Measurements from ENCODE around the gene KCNQ4.

Gene KCNQ4

DNA sequence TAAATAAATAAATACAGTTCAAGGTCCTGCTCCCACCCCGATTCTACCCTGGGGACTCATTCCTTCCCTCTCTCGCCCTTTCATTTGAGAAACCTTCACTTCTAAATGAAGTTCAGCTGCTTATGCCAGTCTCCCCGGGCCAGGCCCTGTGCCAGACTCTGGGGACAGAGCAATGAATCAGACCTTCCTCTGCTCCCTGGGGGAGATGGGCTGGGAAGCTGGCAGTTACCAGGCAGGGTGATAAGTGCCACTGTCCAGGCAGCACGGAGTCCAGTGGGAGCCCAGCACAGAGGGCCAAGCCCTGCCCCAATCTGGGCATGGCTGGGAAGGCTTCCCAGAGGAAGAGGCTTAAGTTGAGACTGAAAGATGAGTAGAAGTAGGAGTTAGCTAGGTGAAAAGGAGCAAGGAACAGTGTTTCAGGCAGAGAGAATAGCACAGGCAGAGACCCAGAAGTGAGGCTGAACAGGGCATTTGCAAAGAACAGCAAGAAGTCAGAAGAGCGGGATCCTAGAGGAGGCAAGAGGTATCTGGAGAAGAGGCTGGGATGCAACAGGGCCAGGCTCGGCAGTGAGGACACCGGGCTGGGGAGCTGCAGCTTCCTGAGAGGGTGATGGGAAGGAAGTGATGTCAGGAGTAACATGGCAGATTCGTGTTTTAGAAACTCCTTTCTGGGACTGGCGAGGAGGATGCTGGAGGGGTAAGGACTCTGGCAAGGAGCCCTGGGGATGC is 13.5 kb downstream of the KCNQ4 start:
- DNase-seq = peak in 2 of 6 experiments; percentile 13 to 28

DNA sequence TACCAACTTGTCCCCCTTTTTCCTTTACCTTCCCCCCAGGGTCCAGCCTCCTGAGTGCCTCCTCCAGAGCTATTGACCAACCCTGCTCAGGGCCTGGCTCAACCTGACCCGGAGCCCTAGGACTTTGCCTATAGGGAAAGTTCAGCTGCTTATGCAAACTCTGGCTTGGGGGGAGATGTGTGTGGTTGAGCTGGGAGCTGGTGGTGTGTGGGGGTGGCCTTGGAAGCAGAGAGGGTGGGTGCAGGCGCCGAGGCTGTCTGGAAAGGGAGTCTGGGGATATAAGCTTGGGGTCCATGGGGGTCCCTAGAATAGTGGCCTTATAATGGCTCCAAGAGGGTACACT is 14.1 kb downstream of the KCNQ4 start:
- DNase-seq = no peak

DNA sequence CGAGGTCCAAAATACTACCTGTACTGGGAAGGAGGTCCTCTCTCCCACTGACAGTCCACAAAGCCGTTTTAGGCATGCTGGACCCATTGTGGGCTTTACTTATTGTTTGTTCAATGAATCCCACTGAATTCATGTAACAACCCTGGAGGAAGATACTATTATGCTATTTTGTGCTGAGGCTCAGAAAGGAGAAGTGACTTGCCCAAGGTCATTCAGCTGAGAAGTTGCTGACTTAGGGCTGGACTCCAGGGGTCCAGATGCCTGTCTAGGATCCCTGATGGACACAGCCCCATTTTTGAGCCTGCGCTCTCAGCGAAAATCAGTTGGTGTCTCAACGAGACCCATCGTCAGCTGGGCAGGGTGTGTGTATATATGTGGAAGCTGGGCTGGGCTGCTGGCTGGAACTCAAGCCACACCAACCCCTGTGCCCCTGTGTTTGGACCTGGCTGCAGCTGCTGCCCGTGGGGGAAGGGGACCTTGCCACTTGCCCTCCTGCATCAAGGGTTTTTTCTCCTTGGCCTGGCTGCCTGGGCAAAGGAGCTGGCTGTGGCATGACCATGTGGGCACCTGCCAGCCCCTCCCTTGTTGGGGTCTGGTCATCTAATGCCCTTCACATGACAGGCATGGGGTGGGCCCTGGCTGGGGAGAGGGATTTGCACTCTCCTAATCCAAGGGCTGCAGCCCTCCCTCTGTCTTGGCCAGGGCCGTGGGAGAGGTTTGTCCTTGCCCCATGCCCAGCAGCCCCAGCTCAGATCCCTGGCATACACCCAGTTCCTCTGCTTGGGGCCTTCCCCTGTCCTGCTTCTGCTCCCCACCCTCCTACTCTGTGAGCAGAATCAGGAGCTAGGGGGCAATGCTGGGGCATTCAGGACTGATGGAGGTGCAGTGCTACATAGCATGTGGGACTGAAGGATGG is 15.0 kb downstream of the KCNQ4 start:
- DNase-seq = no peak

DNA sequence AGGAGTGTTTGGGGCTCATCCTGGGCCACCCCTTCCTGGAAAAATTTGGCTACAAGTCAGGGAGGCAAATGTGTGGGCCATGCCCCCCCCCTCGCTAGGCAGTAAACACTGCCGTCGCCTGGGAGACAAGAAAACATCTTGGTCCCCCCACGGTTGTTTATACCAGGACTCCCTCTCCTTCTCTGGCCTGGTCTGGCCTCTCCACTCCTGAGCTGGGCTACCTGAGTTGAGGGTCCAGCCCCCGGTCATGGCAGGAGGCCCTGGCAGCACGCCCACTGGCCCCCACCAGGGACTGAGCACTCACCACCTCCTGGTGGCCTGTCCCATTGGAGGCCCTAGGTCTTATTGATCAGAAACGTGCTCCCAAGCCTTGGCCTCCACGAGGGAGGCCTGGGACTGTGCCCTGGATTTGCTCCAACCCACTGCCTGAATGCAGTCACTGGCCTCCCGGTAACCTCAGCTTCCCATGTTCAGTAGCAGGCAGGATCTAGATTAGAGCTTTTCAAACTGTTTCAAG is 15.8 kb downstream of the KCNQ4 start:
- no peak for DNase-seq

DNA sequence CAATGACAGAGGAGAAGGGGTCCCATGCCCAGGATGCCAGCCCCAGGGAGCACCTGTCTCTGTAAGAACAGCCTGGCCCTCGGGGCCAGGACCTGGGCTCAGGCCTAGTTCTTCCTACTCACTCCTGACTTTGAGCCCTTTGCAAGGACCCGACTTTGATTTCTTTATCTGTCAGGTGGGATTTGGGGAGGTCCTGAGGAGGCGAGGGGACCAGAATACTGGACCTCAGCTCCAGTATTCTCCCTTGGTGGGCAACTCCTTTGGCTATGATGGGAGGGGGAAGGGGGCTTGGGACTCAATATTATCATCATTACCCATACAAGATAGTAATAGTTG is 18.1 kb downstream of the KCNQ4 start:
- no peak for DNase-seq

DNA sequence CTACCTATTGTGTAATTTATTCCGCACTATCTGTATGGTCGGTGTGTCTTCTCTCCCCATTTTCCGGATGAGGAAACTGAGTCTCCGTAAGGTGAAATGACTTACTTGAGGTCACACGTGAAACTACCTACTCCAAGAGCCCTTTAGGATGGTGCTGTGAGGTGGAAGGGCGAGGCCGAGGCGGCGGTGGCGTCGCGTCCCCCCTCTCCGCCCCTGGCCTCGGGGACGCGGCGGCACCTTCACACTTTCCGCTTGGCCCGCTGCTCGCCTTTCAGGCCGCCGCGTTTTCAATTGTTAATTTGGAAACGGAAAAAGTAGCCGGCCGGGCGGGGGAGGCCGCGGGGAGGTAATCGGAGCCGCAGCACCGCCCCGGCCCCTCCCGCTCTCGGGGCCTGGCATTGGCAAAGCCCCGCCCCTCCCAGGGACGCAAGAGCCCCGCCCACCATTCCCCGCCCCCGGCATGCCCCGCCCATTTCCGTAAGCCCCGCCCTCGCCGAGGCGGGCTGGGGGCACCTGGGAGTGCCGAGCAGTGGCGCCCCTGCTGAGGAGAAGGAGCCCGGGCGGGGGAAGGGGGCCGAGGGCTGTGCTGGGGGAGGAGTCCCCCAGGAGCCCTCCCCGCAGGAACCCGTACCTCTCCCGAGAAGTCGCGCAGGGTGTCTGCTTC is 18.6 kb downstream of the KCNQ4 start:
- DNase-seq = peak; percentile 75 to 89 (median 86)

DNA sequence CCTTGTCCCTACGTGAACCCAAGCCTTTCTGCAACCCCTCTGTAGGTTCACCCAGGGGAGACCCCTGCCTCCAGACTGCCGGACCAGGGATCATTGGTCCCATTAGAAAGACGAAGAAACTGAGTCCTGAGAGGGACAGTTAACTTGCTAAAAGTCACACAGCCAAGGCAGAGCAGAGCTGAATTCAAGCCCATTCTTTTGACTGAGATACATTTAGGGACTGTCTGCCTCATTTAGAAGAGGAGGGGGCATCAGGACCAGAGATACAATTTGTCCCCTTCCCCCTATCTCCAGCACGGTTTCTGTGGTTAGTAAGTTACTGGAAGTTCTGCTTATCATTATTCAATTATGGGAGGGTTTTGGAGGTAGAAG is 19.1 kb downstream of the KCNQ4 start:
- no peak for DNase-seq

DNA sequence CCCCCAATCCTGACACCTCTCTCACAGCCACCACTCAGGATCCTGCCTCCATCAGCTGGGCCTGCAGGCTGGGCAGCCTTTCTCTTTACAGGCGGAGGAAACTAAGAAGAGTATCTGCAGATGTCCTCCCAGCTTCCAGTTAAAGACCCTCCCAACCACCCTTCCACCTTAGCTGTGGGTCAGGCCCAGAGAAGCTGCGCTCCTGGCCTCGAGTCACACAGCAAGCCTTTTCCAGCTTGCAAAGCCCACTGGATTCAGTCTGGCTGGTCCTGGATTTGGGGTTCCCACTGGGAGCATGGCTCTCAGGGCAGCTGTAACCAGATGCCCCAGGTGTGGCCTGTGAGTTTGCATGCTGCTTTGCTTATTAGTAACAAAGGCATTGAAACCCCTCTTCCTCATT is 19.9 kb downstream of the KCNQ4 start:
- no peak for DNase-seq

DNA sequence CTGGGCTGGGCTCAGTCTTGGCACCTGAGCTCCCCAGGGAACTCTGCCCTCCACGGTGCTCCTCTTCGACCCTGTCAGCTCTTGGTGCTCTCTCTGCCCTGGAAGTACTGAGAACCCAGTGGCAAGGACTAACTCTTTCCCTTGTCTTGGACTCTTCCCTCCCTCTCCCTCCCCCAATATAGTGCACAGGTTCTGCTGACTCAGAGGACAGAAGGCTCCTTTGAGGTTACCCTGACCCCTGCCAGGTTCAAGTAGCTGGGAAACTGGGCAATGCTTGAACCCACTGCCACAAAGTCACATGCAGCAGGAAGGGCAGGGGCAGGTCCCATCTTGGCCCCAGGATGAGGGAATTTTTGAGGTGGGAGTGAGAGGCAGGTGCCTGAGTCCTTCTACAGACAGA is 20.3 kb downstream of the KCNQ4 start:
- no peak for DNase-seq

DNA sequence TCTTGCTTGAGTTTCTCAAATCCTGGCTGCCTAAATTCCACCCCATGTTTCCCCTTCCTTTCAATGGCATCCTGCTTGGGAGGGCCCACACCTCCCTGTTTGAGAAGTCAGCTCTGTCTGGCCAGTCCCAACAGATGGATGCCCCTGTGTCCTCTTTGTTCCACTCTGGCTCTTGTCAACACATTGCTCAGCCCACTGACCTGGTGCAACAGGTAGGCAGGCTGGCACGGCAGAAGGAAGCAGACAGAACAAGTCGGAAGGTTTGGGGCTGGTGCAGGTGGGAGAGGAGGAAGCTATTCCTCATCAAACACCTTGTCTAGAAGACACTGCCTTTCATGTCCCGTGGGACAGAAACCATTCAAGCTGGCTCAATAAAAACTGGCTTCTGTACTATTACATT is 22.7 kb downstream of the KCNQ4 start:
- no peak for DNase-seq

DNA sequence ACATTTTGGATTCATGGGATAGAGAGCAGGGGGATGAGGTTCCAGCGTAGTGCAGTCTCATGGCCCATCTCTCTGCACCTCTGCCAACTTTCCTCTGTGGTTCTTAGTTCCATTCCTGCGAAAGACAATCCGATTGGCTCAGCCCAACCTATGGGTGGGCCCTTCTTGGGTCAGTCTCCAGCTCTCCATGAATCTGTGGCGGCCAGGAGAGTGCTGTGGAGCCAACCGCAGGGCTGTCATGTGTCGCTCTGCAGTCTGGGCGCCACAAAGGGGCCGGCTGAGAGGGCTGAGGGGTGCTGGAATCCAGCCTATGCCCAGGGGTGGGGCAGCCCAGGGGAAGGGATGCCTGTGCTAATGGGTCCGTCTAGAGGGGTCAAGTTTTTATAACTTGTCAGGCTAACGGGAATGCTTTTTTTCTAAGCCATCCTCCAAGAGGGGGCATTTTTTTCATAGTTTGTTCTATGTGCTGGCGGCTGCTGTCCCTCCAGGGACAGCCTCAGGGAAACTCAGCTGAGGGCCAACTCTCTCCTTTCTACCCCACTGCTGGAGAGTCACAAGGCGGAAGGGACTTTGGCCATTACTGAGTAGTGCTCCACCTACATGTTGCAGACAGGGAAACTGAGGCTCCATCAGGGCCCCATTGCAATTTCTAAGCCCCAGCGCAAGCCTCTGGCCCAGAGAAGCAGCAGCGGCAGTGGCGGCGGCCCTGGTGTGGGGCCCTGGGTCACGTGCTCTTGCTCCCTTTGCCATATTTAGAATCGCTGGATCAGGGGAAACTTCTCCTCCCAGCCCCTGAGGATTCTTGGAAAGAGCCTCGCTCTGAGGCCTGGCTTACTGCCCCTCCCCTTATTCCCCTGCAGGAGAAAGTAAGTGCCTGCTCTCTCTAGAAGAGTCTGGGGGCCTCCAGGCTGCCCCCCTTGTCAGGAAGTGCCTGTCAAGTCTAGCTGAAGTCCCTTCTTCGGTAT is 23.4 kb downstream of the KCNQ4 start:
- DNase-seq = no peak

DNA sequence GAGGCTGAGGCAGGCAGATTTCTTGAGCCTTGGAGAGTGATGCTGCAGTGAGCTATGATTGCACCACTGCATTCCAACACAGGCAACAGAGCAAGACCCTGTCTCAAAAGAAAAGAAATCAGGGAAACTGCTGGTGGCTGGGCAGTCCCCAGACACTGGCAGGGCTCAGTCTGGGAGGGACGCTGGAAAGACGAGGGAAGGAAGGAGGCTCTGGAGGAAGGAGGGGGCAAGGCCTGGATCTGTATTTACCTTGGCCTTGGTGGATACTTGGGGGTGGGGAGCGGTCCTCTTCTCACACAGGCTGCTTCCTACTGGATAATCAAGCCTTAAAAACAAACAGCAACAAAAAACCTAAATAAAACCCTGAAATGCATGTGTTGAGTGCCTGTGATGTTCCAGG is 24.4 kb downstream of the KCNQ4 start:
- no peak for DNase-seq

DNA sequence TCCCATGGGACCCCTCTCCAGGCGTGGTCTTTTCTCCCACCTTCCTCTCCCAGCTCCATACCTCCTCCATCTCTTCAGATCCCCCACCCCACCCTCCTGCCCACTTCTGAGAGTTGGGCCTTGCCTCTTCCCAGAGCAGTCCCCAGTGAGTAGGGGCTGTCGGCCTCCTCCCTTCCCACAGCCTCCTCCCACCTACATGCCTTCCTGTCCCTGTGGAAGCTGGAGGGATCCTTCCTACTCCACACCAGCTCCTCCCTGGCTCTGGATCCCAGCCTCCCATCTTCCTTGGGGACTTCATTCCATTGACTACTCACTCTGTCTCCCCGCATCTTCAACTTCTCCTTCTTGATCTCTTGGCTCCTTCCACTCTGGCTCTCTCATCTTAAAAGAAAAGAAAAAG is 24.9 kb downstream of the KCNQ4 start:
- DNase-seq = no peak

DNA sequence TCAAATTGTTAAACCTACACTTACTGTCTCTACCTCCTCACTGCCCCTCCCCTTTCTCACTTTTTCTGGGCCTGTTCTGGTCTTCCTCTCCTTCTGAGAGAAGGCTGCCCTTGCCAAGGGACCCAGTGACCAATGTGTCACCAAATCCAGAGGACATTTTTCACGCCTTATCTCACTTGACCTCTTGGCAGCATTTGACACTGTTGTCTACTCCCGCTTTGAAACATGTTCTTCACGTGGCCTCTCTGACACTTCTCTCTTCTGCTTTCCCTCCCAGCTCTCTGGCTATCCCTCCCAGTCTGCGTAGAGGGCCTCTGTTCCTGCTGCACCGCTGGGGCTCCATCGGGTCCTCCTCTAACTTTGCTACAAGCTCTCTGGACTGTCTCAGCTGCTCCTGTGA is 25.3 kb downstream of the KCNQ4 start:
- no peak for DNase-seq

DNA sequence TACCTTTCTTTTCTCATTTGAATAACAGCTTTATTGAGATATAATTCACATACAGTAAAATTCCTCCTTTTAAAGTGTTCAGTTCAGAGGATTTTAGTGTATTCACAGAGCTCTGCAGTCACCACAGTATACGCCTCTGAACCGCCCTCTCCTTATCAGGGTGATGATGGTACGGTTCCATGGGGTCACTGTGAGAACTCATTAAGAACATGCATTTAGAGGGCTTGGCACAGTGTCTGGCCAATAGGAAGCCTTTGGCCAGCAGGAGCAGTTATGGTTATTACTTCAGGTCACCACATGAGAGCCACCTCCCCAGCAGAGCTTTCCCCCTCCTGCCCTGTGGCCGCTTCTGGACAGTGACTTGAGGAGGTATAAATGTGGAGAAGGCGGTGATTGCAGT is 27.3 kb downstream of the KCNQ4 start:
- no peak for DNase-seq

DNA sequence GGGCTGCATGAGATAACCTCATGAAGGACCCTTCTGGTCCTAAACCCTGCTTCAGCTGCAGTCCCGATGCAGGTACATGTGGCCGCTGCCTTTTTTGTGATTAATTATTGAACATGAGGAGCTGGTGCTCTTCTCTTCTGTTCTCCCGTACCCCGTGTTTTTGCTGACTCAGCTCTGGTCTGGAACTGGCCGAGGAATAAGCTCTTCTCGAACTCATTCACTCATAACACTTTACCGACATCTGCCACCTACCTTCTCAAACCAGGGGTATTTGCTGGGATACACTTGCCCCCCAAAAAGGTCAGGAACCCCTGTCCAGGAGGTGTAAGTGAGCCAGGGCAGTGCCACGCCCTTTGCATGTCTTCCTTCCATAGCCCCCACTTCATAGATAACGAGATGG is 31.8 kb downstream of the KCNQ4 start:
- no peak for DNase-seq

DNA sequence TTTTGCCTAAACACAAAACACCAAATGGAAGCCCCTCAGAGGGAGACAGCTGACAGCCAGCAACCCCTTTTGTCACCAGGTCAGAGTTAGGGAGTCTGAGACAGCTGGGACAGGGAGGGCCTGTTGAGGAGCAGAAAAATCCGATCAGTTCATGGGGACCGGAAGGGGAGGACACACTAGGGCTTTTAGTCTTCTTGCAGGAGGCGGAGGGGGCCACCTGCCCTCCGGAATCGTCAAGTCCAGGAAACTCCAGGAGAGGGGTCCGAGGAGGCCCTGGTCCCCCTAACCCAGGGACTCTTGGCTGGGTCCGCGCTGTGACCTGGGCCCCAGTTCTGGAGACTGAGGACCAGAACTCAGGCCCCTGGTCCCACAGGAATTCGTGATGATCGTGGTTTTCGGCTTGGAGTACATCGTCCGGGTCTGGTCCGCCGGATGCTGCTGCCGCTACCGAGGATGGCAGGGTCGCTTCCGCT is 34.2 kb downstream of the KCNQ4 start:
- DNase-seq = no peak

DNA sequence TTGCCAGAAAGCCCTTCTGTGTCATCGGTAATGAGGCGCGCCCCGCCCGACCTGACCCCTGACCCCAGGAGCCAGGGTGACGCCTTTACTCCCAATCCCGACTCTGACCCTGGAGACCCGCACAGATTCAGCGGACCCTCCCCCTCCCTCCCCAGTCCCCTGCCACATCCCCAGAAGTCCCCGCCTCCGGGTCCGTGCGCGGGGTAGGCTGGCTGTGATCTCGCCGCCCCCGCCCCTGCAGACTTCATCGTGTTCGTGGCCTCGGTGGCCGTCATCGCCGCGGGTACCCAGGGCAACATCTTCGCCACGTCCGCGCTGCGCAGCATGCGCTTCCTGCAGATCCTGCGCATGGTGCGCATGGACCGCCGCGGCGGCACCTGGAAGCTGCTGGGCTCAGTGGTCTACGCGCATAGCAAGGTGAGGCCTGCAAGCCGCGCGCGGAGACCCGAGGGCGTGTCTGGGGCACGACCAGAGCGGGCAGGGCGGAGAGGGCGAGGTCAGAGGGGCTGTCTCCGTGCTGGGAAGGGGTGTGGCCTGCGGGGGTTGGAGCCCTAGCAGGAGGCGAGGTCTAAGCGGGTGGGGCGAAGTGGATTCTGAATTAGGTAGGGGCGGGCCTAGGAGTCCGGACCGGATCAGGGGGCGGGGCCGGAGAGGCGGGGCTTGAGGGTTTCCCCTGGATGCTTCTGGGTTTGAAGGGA is 34.8 kb downstream of the KCNQ4 start:
- peak; percentile 77 to 87 (median 84) for DNase-seq

DNA sequence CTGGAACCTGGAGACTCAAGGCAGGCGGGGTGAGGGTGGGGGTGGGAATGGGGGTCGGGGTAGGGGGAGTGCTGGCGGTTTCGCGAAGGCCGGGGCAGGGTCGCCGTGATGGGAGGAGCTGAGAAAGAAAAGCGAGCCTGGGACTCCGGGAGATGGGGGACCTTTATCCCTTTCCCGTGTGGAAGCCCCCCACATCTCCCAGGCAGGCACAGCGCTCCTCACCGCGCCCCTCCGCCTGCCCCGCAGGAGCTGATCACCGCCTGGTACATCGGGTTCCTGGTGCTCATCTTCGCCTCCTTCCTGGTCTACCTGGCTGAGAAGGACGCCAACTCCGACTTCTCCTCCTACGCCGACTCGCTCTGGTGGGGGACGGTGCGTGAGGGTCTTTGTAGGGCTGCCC is 35.5 kb downstream of the KCNQ4 start:
- DNase-seq = no peak

DNA sequence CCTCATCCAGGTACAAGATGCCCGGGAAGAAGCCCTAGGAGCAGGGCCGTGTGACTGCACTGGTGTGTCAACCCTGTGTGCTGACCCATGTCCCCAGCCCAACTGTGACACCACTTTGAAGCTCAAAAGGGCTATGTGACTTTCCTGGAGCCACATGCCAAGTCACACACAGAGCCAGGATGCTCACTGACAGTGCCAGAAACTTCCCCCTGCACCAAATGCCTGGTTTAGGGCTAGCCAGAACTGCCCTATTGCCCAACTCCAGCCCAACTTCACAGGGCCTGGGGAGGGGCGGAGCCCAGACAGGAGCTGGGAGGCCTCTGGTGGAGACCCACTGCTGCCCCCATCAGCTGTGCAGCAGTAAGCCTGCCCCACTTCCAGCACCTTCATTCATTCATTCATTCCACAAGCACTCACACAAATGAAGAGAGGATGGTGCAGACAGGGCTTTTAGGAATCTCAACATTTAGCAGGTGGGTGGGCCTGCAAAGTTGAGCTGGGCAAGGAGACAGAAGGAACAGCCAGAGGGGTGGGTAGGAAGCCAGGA is 36.7 kb downstream of the KCNQ4 start:
- DNase-seq = no peak

DNA sequence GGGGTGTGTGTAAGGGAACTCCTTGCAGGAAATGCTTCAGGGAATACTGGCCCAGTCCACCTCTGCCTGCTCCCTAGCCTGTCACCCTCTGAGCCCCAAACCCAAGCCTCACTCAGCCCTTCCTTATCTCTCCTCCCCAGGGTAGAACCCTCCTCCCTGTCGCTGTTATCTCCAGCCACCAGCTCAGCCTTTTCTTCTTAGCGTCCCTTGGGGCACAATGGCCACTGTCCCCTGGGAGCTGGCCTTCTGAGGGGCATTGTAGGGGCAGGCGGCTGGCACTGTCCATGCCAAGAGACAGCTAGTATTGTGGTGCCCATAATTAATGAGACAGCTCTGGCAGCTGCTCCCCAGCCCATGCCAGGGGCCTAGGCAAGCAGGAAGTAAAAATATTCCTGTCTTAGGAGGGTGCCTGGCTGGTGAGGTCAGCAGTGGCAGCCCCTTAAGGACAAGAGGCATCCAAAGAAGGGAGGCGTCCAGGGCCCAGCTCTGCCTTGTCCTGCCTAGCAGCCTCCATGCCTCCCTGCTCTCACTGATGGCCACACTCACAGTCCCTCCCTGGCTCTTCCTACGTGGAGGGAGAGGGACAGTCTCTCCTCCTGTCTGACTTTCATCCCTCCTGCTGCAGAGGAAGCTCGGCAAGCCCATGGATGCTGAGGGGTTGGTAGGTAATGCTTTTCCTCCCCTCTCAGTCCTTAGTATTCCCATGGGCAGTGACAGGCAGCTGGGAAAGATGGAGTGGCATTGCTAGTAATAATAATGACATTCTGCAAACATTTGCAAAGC is 37.5 kb downstream of the KCNQ4 start:
- no peak for DNase-seq
